GM12801 (cell line): ENCODE data around the gene SHCBP1L.

Experiments used
- CTCF ChIP-seq: IDR thresholded peaks from one replicate; pipeline ENCODE4 v1.5.1; 2011; ENCODE audit warnings: control low read depth; ENCODE audit not compliant: insufficient read length; ENCODE audit errors: extremely low read depth

Gene SHCBP1L

GRCh38 chr1:182972829-182973228, 19.9 kb upstream of the SHCBP1L start:
- no peak for TF ChIP-seq CTCF

- no peak for TF ChIP-seq CTCF
Observed at GRCh38 chr1:182972231-182972630, 19.3 kb upstream of the SHCBP1L start.

GRCh38 chr1:182971219-182971618, 18.3 kb upstream of the SHCBP1L start:
- no peak for TF ChIP-seq CTCF

- no peak for TF ChIP-seq CTCF
Observed at GRCh38 chr1:182968836-182969734, 16.1 kb upstream of the SHCBP1L start.

GRCh38 chr1:182968151-182968741, 15.3 kb upstream of the SHCBP1L start:
- TF ChIP-seq CTCF, result no peak

- TF ChIP-seq CTCF, result no peak
Observed at GRCh38 chr1:182965861-182966260, 12.9 kb upstream of the SHCBP1L start.

- no peak for TF ChIP-seq CTCF
Observed at GRCh38 chr1:182965096-182965495, 12.1 kb upstream of the SHCBP1L start.
